Neural progenitor cell (in vitro differentiated cells): ENCODE results near the gene PTPRC.

Source experiments
- EZH2 ChIP-seq: fragments of 200-600 bp; sonication (generic); IDR thresholded peaks from 2 replicates; pipeline ENCODE4 v1.6.1; 2017; ENCODE audit warnings: antibody characterized with exemption, mild to moderate bottlenecking, moderate library complexity
- TF ChIP-seq, protein P1 (sequence below): fragments of 200-600 bp; sonication (generic); IDR thresholded peaks from 2 replicates; pipeline ENCODE4 v1.5.1; 2017; ENCODE audit warnings: antibody characterized with exemption, mild to moderate bottlenecking

DNA sequence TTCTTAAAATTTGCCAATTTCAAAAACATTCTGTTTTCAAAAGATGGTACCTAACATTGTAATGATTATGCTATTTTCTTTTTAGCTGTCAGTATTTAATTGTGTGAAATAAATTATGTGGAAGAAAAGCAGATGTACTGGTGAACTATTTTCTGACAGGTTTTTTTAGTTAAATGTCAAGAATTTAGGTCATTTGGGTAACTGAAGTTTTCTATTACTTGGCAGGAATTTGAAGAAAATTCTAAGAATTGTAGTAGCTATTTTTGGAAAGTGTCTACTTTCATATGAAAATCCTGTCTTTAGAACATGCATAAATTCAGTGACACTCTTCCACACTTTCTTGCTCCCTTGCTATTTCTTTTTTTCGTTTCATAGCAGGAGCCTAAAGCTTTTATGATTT, 28.5 kb upstream of the PTPRC start:
- no peak for TF ChIP-seq EZH2
- TF ChIP-seq, protein P1, sequence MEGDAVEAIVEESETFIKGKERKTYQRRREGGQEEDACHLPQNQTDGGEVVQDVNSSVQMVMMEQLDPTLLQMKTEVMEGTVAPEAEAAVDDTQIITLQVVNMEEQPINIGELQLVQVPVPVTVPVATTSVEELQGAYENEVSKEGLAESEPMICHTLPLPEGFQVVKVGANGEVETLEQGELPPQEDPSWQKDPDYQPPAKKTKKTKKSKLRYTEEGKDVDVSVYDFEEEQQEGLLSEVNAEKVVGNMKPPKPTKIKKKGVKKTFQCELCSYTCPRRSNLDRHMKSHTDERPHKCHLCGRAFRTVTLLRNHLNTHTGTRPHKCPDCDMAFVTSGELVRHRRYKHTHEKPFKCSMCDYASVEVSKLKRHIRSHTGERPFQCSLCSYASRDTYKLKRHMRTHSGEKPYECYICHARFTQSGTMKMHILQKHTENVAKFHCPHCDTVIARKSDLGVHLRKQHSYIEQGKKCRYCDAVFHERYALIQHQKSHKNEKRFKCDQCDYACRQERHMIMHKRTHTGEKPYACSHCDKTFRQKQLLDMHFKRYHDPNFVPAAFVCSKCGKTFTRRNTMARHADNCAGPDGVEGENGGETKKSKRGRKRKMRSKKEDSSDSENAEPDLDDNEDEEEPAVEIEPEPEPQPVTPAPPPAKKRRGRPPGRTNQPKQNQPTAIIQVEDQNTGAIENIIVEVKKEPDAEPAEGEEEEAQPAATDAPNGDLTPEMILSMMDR = no peak
